HUES48 (cell line): ENCODE data around the gene BMP6.

Experiments
- H3K27ac ChIP-seq: one replicate; pipeline ENCODE4 v1.7.0; 2013; ENCODE audit warnings: low read depth, low read length, inconsistent platforms
- H3K27me3 ChIP-seq: 2 replicates; pipeline ENCODE4 v1.6.1; 2013; ENCODE audit warnings: mild to moderate bottlenecking, low read length; ENCODE audit not compliant: control insufficient read depth, insufficient read depth
- H3K36me3 ChIP-seq: 2 replicates; pipeline ENCODE4 v1.6.1; 2013; ENCODE audit warnings: low read length; ENCODE audit not compliant: control insufficient read depth, insufficient read depth
- H3K4me1 ChIP-seq: 2 replicates; pipeline ENCODE4 v1.6.1; 2013; ENCODE audit warnings: mild to moderate bottlenecking, low read length; ENCODE audit not compliant: control insufficient read depth, insufficient read depth
- H3K4me3 ChIP-seq: 2 replicates; pipeline ENCODE4 v1.5.1; 2013; ENCODE audit warnings: mild to moderate bottlenecking, low read depth, low read length
- H3K9ac ChIP-seq: 2 replicates; pipeline ENCODE4 v1.6.1; 2013; ENCODE audit warnings: mild to moderate bottlenecking, low read depth, low read length, moderate library complexity
- H3K9me3 ChIP-seq: 2 replicates; pipeline ENCODE4 v1.6.1; 2013; ENCODE audit warnings: low read length; ENCODE audit not compliant: control insufficient read depth, insufficient read depth

Gene BMP6

GRCh38 chr6:7730784-7731227 is 4.9 kb downstream of the BMP6 start:
- H3K27me3 ChIP-seq: peaks cover 60% of the 10 kb centered on the region
- peak overlapping the region; percentile 5 for H3K27ac ChIP-seq
- no peaks in the 10 kb centered on the region for H3K36me3 ChIP-seq
- no peaks in the 10 kb centered on the region for H3K9me3 ChIP-seq
- H3K4me3 ChIP-seq: no peak overlapping the region
- H3K4me1 ChIP-seq: peaks cover 40% of the 10 kb centered on the region
- H3K9ac ChIP-seq: no peak overlapping the region

- Histone ChIP-seq H3K4me1 (peaks cover 40% of the 10 kb centered on the region), H3K9me3 (no peaks in the 10 kb centered on the region), H3K27me3 (peaks cover 55% of the 10 kb centered on the region), H3K27ac (peak overlapping the region; percentile 5), H3K36me3 (no peaks in the 10 kb centered on the region), H3K9ac (no peak overlapping the region), H3K4me3 (no peak overlapping the region)
These were observed 5.4 kb downstream of the BMP6 start for GRCh38 chr6:7731294-7731693.

GRCh38 chr6:7732228-7732627 is 6.3 kb downstream of the BMP6 start:
- Histone ChIP-seq H3K4me1 (peaks cover 40% of the 10 kb centered on the region), H3K9ac (no peak overlapping the region), H3K9me3 (no peaks in the 10 kb centered on the region), H3K27ac (peak overlapping the region; percentile 54), H3K4me3 (no peak overlapping the region), H3K36me3 (no peaks in the 10 kb centered on the region), H3K27me3 (peaks cover 46% of the 10 kb centered on the region)

GRCh38 chr6:7734707-7735383 is 8.9 kb downstream of the BMP6 start:
- peaks cover 20% of the 10 kb centered on the region for H3K27me3 ChIP-seq
- no peak overlapping the region for H3K4me3 ChIP-seq
- no peaks in the 10 kb centered on the region for H3K36me3 ChIP-seq
- H3K9me3 ChIP-seq: no peaks in the 10 kb centered on the region
- H3K27ac ChIP-seq: no peak overlapping the region
- no peak overlapping the region for H3K9ac ChIP-seq
- peaks cover 19% of the 10 kb centered on the region for H3K4me1 ChIP-seq

GRCh38 chr6:7737106-7737505 is 11.2 kb downstream of the BMP6 start:
- H3K4me1 ChIP-seq: peaks cover 6% of the 10 kb centered on the region
- no peak overlapping the region for H3K9ac ChIP-seq
- H3K9me3 ChIP-seq: no peaks in the 10 kb centered on the region
- H3K4me3 ChIP-seq: no peak overlapping the region
- no peak overlapping the region for H3K27ac ChIP-seq
- H3K36me3 ChIP-seq: no peaks in the 10 kb centered on the region
- H3K27me3 ChIP-seq: peaks cover 4% of the 10 kb centered on the region; the same call in 1 of the 2 replicates

GRCh38 chr6:7737867-7738266 is 12.0 kb downstream of the BMP6 start:
- no peaks in the 10 kb centered on the region for H3K36me3 ChIP-seq

GRCh38 chr6:7742223-7742785 is 16.4 kb downstream of the BMP6 start:
- Histone ChIP-seq H3K9ac (no peak overlapping the region), H3K9me3 (no peaks in the 10 kb centered on the region), H3K4me1 (no peaks in the 10 kb centered on the region), H3K27ac (no peak overlapping the region), H3K36me3 (no peaks in the 10 kb centered on the region), H3K27me3 (no peaks in the 10 kb centered on the region), H3K4me3 (no peak overlapping the region)

More at GRCh38 chr6:7737867-7738266, 12.0 kb downstream of the BMP6 start:
- no peak overlapping the region for H3K27ac ChIP-seq
- no peaks in the 10 kb centered on the region for H3K9me3 ChIP-seq
- H3K4me3 ChIP-seq: no peak overlapping the region
- no peaks in the 10 kb centered on the region for H3K27me3 ChIP-seq
- H3K9ac ChIP-seq: no peak overlapping the region
- H3K4me1 ChIP-seq: no peaks in the 10 kb centered on the region

- H3K9ac ChIP-seq: no peak overlapping the region
- H3K4me3 ChIP-seq: no peak overlapping the region
- H3K4me1 ChIP-seq: no peaks in the 10 kb centered on the region
- H3K27ac ChIP-seq: no peak overlapping the region
- H3K36me3 ChIP-seq: no peaks in the 10 kb centered on the region
- H3K9me3 ChIP-seq: no peaks in the 10 kb centered on the region
- no peaks in the 10 kb centered on the region for H3K27me3 ChIP-seq
These were observed 20.0 kb downstream of the BMP6 start for GRCh38 chr6:7745942-7746341.

- no peak overlapping the region for H3K4me3 ChIP-seq
These were observed 21.1 kb downstream of the BMP6 start for GRCh38 chr6:7747016-7747415.

GRCh38 chr6:7747433-7747832 is 21.5 kb downstream of the BMP6 start:
- Histone ChIP-seq H3K4me1 (no peaks in the 10 kb centered on the region), H3K9me3 (no peaks in the 10 kb centered on the region), H3K27ac (no peak overlapping the region), H3K9ac (no peak overlapping the region), H3K36me3 (no peaks in the 10 kb centered on the region), H3K27me3 (no peaks in the 10 kb centered on the region), H3K4me3 (no peak overlapping the region)

More at GRCh38 chr6:7747016-7747415, 21.1 kb downstream of the BMP6 start:
- H3K27me3 ChIP-seq: no peaks in the 10 kb centered on the region
- no peak overlapping the region for H3K9ac ChIP-seq
- no peaks in the 10 kb centered on the region for H3K36me3 ChIP-seq
- H3K9me3 ChIP-seq: no peaks in the 10 kb centered on the region
- no peaks in the 10 kb centered on the region for H3K4me1 ChIP-seq
- H3K27ac ChIP-seq: no peak overlapping the region

- H3K9me3 ChIP-seq: no peaks in the 10 kb centered on the region
- H3K9ac ChIP-seq: no peak overlapping the region
- no peak overlapping the region for H3K4me3 ChIP-seq
- H3K27ac ChIP-seq: no peak overlapping the region
- H3K4me1 ChIP-seq: no peaks in the 10 kb centered on the region
- no peaks in the 10 kb centered on the region for H3K36me3 ChIP-seq
- no peaks in the 10 kb centered on the region for H3K27me3 ChIP-seq
These were observed 22.1 kb downstream of the BMP6 start for GRCh38 chr6:7747901-7748504.
